Measurements from ENCODE around the gene PARVA. TPM values are rescaled to one million over a fixed set of nuclear protein-coding genes. Genes with fewer than 3 reads are reported as not detected.

Gene PARVA
- total RNA-seq, 1 experiment from 2014 or later: not detected

GRCh38 chr11:12577725-12578644, 200.6 kb downstream of the PARVA start:
- Histone ChIP-seq H3K4me3 (ENCODE audit: low read length) (no peak overlapping the region), H3K36me3 (ENCODE audit: insufficient read depth, low read length) (no peaks in the 10 kb centered on the region), H3K9ac (ENCODE audit: low read length) (no peak overlapping the region), H3K9me3 (ENCODE audit: low read length) (no peaks in the 10 kb centered on the region), H3K27me3 (ENCODE audit: low read length) (no peaks in the 10 kb centered on the region), H3K4me1 (ENCODE audit: low read length) (no peaks in the 10 kb centered on the region), H2AFZ (ENCODE audit: low read length) (no peak overlapping the region), H3K27ac (ENCODE audit: low read length) (no peak overlapping the region), H3K79me2 (ENCODE audit: low read length) (no peaks in the 10 kb centered on the region), H3K9me2 (replicated peaks; ENCODE audit: insufficient read depth, low read length) (no peaks in the 10 kb centered on the region), H3K4me2 (ENCODE audit: low read depth, low read length, poor library complexity, severe bottlenecking) (no peak overlapping the region), H4K20me1 (ENCODE audit: insufficient read depth, low read depth, low read length) (no peaks in the 10 kb centered on the region)
- DNase-seq: no peak

- no peak overlapping the region for H2AFZ ChIP-seq (ENCODE audit: low read length)
- H3K27me3 ChIP-seq (ENCODE audit: low read length): no peaks in the 10 kb centered on the region
- no peaks in the 10 kb centered on the region for H3K9me3 ChIP-seq (ENCODE audit: low read length)
- DNase-seq: no peak
- no peaks in the 10 kb centered on the region for H3K4me1 ChIP-seq (ENCODE audit: low read length)
- H3K9ac ChIP-seq (ENCODE audit: low read length): no peak overlapping the region
- no peaks in the 10 kb centered on the region for H3K9me2 ChIP-seq (replicated peaks; ENCODE audit: insufficient read depth, low read length)
- H3K27ac ChIP-seq (ENCODE audit: low read length): no peak overlapping the region
- no peaks in the 10 kb centered on the region for H3K79me2 ChIP-seq (ENCODE audit: low read length)
- H4K20me1 ChIP-seq (ENCODE audit: insufficient read depth, low read depth, low read length): no peaks in the 10 kb centered on the region
- H3K4me2 ChIP-seq (ENCODE audit: low read depth, low read length, poor library complexity, severe bottlenecking): no peak overlapping the region
- H3K4me3 ChIP-seq (ENCODE audit: low read length): no peak overlapping the region
- H3K36me3 ChIP-seq (ENCODE audit: insufficient read depth, low read length): no peaks in the 10 kb centered on the region
Measured at GRCh38 chr11:12581416-12581815, 204.0 kb downstream of the PARVA start.

DNA sequence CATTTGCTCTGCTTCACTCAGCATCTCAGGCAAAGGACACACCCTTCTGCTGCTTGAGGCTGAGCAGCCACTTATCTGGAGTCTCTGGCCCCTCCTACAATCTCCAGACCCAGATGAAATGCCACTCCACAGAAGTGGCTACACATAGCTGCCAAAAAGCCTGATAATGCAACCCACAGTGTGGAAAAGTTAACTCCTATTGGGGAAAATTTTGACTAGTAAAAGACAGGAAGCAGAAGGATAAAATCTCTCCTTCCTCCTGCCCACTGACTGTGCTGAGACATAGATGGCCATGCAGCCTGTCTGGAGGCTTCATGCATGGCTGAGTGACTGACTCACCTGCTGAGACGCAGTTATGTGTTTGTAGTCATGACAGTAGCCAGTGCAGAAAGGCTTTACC, 204.6 kb downstream of the PARVA start:
- H4K20me1 ChIP-seq (ENCODE audit: insufficient read depth, low read depth, low read length): no peaks in the 10 kb centered on the region
- no peaks in the 10 kb centered on the region for H3K36me3 ChIP-seq (ENCODE audit: insufficient read depth, low read length)
- H3K9me2 ChIP-seq (replicated peaks; ENCODE audit: insufficient read depth, low read length): no peaks in the 10 kb centered on the region
- H3K27ac ChIP-seq (ENCODE audit: low read length): no peak overlapping the region
- no peak overlapping the region for H3K4me3 ChIP-seq (ENCODE audit: low read length)
- no peak overlapping the region for H3K4me2 ChIP-seq (ENCODE audit: low read depth, low read length, poor library complexity, severe bottlenecking)
- H3K9me3 ChIP-seq (ENCODE audit: low read length): no peaks in the 10 kb centered on the region
- H3K79me2 ChIP-seq (ENCODE audit: low read length): no peaks in the 10 kb centered on the region
- DNase-seq: no peak
- no peak overlapping the region for H2AFZ ChIP-seq (ENCODE audit: low read length)
- H3K9ac ChIP-seq (ENCODE audit: low read length): no peak overlapping the region
- H3K27me3 ChIP-seq (ENCODE audit: low read length): no peaks in the 10 kb centered on the region
- H3K4me1 ChIP-seq (ENCODE audit: low read length): no peaks in the 10 kb centered on the region
